Panc1 (cell line): ENCODE results near the gene RSPO4.

Experiments used
- CTCF ChIP-seq: fragments of 450-650 bp; IDR thresholded peaks from 2 replicates; pipeline ENCODE4 v1.5.1; 2017; ENCODE audit warnings: mild to moderate bottlenecking
- POLR2AphosphoS5 ChIP-seq: IDR thresholded peaks from 2 replicates; pipeline ENCODE4 v1.6.1; 2012; ENCODE audit warnings: mild to moderate bottlenecking, low read depth, low read length, moderate library complexity
- REST ChIP-seq, 2 experiments: IDR thresholded peaks; 2 replicates each; pipeline ENCODE4 v1.6.1; 2011 to 2012; ENCODE audit warnings: low read depth in 2 of 2, control low read depth in 1 of 2, low read length in 1 of 2, mild to moderate bottlenecking in 1 of 2, moderate library complexity in 1 of 2; ENCODE audit not compliant: insufficient read depth in 1 of 2
- SIN3A ChIP-seq: IDR thresholded peaks from 2 replicates; pipeline ENCODE4 v1.6.1; 2012; ENCODE audit warnings: low read depth, mild to moderate bottlenecking, low read length, moderate library complexity, borderline replicate concordance; ENCODE audit not compliant: insufficient read depth
- TCF7L2 ChIP-seq: IDR thresholded peaks from 2 replicates; pipeline ENCODE4 v1.6.1; 2011; ENCODE audit warnings: mild to moderate bottlenecking, low read depth, low read length, inconsistent platforms

GRCh38 chr20:916825-917224 is 85.3 kb downstream of the RSPO4 start:
- no peak for TF ChIP-seq SIN3A
- TF ChIP-seq CTCF = no peak
- TF ChIP-seq POLR2AphosphoS5 = no peak
- no peak for TF ChIP-seq REST (IDR thresholded peaks at IDR 0.05; ENCODE audit: insufficient read depth in 1 of 2, low read depth in 2 of 2, low read length in 1 of 2)
- no peak for TF ChIP-seq TCF7L2
